ENCODE data around the gene ALDH4A1. TPM values are rescaled to one million over a fixed set of nuclear protein-coding genes. Genes with fewer than 3 reads are reported as not detected.

The ALDH4A1 gene
- total RNA-seq, 3 donors from 2014 or later (not counting 1 experiment from before 2014, with no cell fraction given), result 3.4 to 4.1 (median 3.7) TPM

DNA sequence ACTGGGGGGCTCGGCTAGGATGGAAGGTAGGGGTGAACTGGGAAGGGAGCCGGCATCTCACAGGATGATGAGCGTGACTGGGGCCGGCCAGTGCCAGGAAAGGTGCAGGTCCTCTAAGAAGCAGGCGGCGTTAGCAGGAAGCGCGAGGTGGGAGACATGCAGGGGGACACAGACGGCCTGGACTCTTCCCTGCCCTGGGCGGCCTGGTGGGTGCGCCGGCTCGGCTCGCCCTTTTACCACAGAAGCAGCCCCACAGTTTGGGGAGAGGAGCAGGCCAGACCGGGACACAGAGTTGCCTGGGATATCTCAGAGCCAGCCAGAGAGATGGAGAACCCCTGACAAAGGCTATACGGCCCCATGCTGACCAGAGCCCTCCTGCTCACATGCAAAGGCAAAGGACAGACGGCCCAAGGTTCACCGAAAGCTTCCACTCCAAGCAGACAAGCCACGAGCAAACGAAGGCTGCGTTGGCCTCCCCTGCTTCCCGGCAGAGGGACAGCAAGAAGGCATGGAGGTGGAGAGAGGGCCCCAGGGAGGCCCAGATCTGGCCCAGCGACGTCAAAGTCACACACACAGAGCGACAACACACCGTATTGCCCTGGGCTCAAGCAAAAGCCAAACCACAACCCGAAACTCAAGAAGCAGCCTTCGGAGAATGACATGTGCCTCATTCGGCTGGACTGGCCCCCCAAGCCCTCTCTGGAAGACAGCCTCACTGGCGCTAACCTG lies 14.9 kb upstream of the ALDH4A1 start:
- no peak overlapping the region for H3K4me3 Mint-ChIP-seq
- no peak for DNase-seq
- H3K4me1 ChIP-seq (ENCODE audit: control insufficient read depth, insufficient read depth, low read length), result peaks cover 15% of the 10 kb centered on the region
- H3K27ac ChIP-seq (ENCODE audit: low read length), result no peak overlapping the region
- peaks cover 11 to 24% of the 10 kb centered on the region in 2 donors for H3K4me1 Mint-ChIP-seq
- 95% methylated on average over 30 of the region's 30 CpGs for WGBS (ENCODE audit: insufficient coverage)
- no peaks in the 10 kb centered on the region for H3K36me3 Mint-ChIP-seq
- peaks cover 52% of the 10 kb centered on the region for H3K36me3 ChIP-seq (ENCODE audit: control insufficient read depth, insufficient read depth, low read length)
- no peaks in the 10 kb centered on the region for H3K9me3 Mint-ChIP-seq
- intact Hi-C loops (cut with micrococcal nuclease), result no loop called here
- H3K9me3 ChIP-seq (ENCODE audit: control insufficient read depth, insufficient read depth, low read length), result no peaks in the 10 kb centered on the region
- TF ChIP-seq, protein P1, sequence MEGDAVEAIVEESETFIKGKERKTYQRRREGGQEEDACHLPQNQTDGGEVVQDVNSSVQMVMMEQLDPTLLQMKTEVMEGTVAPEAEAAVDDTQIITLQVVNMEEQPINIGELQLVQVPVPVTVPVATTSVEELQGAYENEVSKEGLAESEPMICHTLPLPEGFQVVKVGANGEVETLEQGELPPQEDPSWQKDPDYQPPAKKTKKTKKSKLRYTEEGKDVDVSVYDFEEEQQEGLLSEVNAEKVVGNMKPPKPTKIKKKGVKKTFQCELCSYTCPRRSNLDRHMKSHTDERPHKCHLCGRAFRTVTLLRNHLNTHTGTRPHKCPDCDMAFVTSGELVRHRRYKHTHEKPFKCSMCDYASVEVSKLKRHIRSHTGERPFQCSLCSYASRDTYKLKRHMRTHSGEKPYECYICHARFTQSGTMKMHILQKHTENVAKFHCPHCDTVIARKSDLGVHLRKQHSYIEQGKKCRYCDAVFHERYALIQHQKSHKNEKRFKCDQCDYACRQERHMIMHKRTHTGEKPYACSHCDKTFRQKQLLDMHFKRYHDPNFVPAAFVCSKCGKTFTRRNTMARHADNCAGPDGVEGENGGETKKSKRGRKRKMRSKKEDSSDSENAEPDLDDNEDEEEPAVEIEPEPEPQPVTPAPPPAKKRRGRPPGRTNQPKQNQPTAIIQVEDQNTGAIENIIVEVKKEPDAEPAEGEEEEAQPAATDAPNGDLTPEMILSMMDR (IDR thresholded peaks at IDR 0.05), result no peak
- ATAC-seq, result no peak
- peak overlapping the region; percentile 20 to 38 for H3K27ac Mint-ChIP-seq
- H3K27me3 ChIP-seq (ENCODE audit: control insufficient read depth, insufficient read depth, low read length), result no peaks in the 10 kb centered on the region
- H3K4me3 ChIP-seq (ENCODE audit: low read length), result no peak overlapping the region
- no peaks in the 10 kb centered on the region for H3K27me3 Mint-ChIP-seq (ENCODE audit: low read depth in 2 of 2)

DNA sequence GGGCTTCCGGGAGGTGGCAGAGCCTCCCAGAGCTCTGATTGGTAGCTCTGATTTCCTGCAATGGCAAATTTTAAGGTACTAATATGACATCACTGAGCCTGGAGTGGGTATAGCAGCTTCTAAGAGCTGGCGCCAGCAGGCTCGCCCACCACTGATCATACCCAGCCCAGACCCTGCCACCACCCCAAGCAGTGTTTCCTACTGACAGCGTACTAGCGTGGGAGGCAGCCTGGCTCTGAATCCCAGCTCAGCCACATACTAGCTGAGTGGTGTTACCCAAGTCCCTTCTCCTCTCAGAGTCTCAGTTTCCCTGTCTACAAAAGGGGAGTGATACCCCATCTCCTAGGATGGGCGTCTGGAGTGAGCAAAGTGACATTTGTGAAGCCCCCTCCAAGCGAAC lies 13.0 kb upstream of the ALDH4A1 start:
- H3K4me1 ChIP-seq (ENCODE audit: control insufficient read depth, insufficient read depth, low read length), result peaks cover 10% of the 10 kb centered on the region
- TF ChIP-seq, protein P1 (IDR thresholded peaks at IDR 0.05), result no peak
- Mint-ChIP-seq H3K36me3 (no peaks in the 10 kb centered on the region), H3K4me3 (no peak overlapping the region), H3K9me3 (no peaks in the 10 kb centered on the region), H3K27ac (peak overlapping the region in 1 of 2 donors; percentile 24), H3K4me1 (peaks cover 11 to 22% of the 10 kb centered on the region in 2 donors), H3K27me3 (ENCODE audit: low read depth in 2 of 2) (no peaks in the 10 kb centered on the region)
- no peak for ATAC-seq
- H3K36me3 ChIP-seq (ENCODE audit: control insufficient read depth, insufficient read depth, low read length), result peaks cover 64% of the 10 kb centered on the region
- H3K9me3 ChIP-seq (ENCODE audit: control insufficient read depth, insufficient read depth, low read length), result no peaks in the 10 kb centered on the region
- H3K4me3 ChIP-seq (ENCODE audit: low read length), result no peak overlapping the region
- no peak for DNase-seq
- intact Hi-C loops (cut with micrococcal nuclease), result no loop called here
- no peaks in the 10 kb centered on the region for H3K27me3 ChIP-seq (ENCODE audit: control insufficient read depth, insufficient read depth, low read length)
- no peak overlapping the region for H3K27ac ChIP-seq (ENCODE audit: low read length)
- WGBS (ENCODE audit: insufficient coverage), result 94% methylated on average over 7 of the region's 7 CpGs

DNA sequence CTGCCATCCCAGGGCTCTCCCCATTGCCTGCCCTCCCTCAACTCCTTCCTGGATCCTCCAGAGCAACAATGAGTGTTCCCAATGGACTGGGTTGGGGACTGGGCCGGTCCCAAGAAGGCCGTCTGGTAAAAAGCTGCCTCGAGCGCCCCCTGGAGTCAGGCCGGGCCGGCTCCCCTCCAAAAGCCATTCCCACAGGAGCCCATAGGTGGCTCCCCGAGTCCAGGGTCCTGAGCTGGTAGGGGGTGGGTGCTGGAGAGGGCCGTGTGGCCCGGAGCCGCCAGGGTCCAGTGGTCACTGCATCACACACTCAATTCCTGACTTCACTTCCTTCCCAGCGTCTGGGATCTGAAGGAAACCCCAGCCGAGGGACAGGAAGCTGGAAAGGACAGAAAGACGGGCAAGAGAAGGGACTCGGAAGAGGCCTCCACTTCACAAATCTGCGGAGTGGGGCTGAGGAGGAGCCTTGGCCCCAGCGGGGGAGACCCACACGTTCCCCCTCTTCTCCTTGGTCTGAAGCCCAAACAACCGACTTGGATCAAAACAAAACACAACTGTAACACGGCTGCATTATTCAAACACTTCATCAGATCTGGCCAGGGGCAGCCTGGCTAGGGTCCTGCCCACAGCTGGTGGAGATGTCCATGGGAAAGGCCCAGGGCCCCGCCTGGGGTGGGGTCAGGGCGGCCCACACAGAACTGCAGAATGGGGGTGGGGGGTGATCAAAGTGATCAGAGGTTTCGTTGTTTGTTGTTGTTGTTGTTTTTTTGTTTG lies 10.9 kb upstream of the ALDH4A1 start:
- H3K4me1 Mint-ChIP-seq, result peaks cover 11 to 24% of the 10 kb centered on the region in 2 donors
- DNase-seq (peak; percentile 67 to 81), ATAC-seq (peak; percentile 67 to 73 (median 72))
- WGBS (ENCODE audit: insufficient coverage), result 59% methylated on average over 16 of the region's 22 CpGs
- Histone ChIP-seq H3K4me3 (ENCODE audit: low read length) (no peak overlapping the region), H3K36me3 (ENCODE audit: control insufficient read depth, insufficient read depth, low read length) (peaks cover 65% of the 10 kb centered on the region), H3K27ac (ENCODE audit: low read length) (no peak overlapping the region), H3K27me3 (ENCODE audit: control insufficient read depth, insufficient read depth, low read length) (no peaks in the 10 kb centered on the region), H3K9me3 (ENCODE audit: control insufficient read depth, insufficient read depth, low read length) (no peaks in the 10 kb centered on the region), H3K4me1 (ENCODE audit: control insufficient read depth, insufficient read depth, low read length) (peaks cover 15% of the 10 kb centered on the region)
- no peaks in the 10 kb centered on the region for H3K36me3 Mint-ChIP-seq
- peak overlapping the region; percentile 46 to 68 for H3K27ac Mint-ChIP-seq
- intact Hi-C loops (cut with micrococcal nuclease), result no loop called here
- TF ChIP-seq, protein P1 (IDR thresholded peaks at IDR 0.05), result peak; percentile 83
- H3K4me3 Mint-ChIP-seq, result no peak overlapping the region
- no peaks in the 10 kb centered on the region for H3K9me3 Mint-ChIP-seq
- no peaks in the 10 kb centered on the region for H3K27me3 Mint-ChIP-seq (ENCODE audit: low read depth in 2 of 2)
